ENCODE measurements around the gene MCM9. TPM values are rescaled to one million over a fixed set of nuclear protein-coding genes. Genes with fewer than 3 reads are reported as not detected.
"Not testable (repeated sequence)": the region's sequence is repeated elsewhere in the genome, so short reads cannot be mapped to it uniquely, and the experiment has no call there.

MCM9 gene
- total and polyA plus RNA-seq, 2 experiments from 2014 or later: 11.1 to 13.5 TPM

DNA sequence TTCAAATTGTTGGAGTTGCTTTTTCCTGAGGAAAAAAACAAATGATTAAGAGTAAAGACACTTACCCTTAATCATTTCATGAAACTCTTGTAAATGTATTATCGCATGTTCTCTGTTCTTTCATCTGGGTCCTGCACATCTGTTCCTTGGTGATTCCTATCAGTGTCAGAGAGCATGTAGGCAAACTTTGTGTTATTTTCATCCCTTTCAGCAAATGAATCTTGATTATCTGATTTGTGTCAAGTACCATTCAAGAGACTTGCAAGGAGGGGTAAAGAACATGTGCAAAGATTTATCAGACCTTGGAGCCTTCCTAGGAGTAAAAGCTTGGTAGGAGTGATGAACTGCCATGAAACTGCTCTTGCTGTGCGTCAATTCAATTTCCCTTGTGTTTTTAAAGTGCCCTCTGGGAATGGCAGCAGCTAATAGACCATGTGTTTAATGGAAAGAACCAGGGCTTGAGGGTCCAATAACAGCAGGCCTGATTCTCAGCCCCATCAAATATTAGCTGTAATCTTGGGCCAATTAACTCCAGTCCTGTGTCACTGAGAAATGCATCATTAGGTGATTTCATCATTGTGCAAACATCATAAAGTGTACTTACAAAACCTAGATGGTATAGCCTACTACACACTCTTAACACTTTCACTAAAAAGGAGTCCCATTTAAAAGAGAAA, 164.7 kb downstream of the MCM9 start:
- WGBS (ENCODE audit: low lambda C conversion rate, missing lambda C conversion rate): 75% methylated on average over 2 of the region's 2 CpGs
- H3K9me2 ChIP-seq (replicated peaks; ENCODE audit: insufficient read depth): no peaks in the 10 kb centered on the region
- H2AFZ ChIP-seq: no peak overlapping the region
- no peaks in the 10 kb centered on the region for H3K79me2 ChIP-seq
- no peak for DNase-seq (ENCODE audit: low spot score)
- H3K27ac ChIP-seq: no peak overlapping the region
- H3K27me3 ChIP-seq: no peaks in the 10 kb centered on the region
- no peaks in the 10 kb centered on the region for H3K4me1 ChIP-seq (ENCODE audit: insufficient read depth)
- no peak for TF ChIP-seq EZH2 (IDR thresholded peaks at IDR 0.05; ENCODE audit: borderline replicate concordance)
- no peak for TF ChIP-seq EZH2phosphoT487 (IDR thresholded peaks at IDR 0.05; ENCODE audit: low read depth, severe bottlenecking, unreplicated experiment)
- TF ChIP-seq CTCF (IDR thresholded peaks at IDR 0.05; ENCODE audit: poor library complexity): no peak
- no peaks in the 10 kb centered on the region for H3K36me3 ChIP-seq (replicated peaks; ENCODE audit: insufficient read depth, low read depth)
- no peak overlapping the region for H3K4me2 ChIP-seq
- H3K4me3 ChIP-seq: no peak overlapping the region
- H4K20me1 ChIP-seq (ENCODE audit: insufficient read depth, poor library complexity, severe bottlenecking): no peaks in the 10 kb centered on the region
- no peaks in the 10 kb centered on the region for H3K9me3 ChIP-seq (ENCODE audit: low read depth)

GRCh38 chr6:118768904-118769325, 166.0 kb downstream of the MCM9 start:
- no peak overlapping the region for H3K4me2 ChIP-seq
- H3K4me3 ChIP-seq: no peak overlapping the region
- 62% methylated on average over 3 of the region's 3 CpGs for WGBS (ENCODE audit: low lambda C conversion rate, missing lambda C conversion rate)
- H3K4me1 ChIP-seq (ENCODE audit: insufficient read depth): no peaks in the 10 kb centered on the region
- no peaks in the 10 kb centered on the region for H4K20me1 ChIP-seq (ENCODE audit: insufficient read depth, poor library complexity, severe bottlenecking)
- H3K79me2 ChIP-seq: no peaks in the 10 kb centered on the region
- no peaks in the 10 kb centered on the region for H3K9me2 ChIP-seq (replicated peaks; ENCODE audit: insufficient read depth)
- no peaks in the 10 kb centered on the region for H3K9me3 ChIP-seq (ENCODE audit: low read depth)
- no peaks in the 10 kb centered on the region for H3K36me3 ChIP-seq (replicated peaks; ENCODE audit: insufficient read depth, low read depth)
- H2AFZ ChIP-seq: no peak overlapping the region
- DNase-seq (ENCODE audit: low spot score): no peak
- TF ChIP-seq EZH2phosphoT487 (IDR thresholded peaks at IDR 0.05; ENCODE audit: low read depth, severe bottlenecking, unreplicated experiment) (no peak), EZH2 (IDR thresholded peaks at IDR 0.05; ENCODE audit: borderline replicate concordance) (no peak), CTCF (IDR thresholded peaks at IDR 0.05; ENCODE audit: poor library complexity) (no peak)
- H3K27ac ChIP-seq: no peak overlapping the region
- no peaks in the 10 kb centered on the region for H3K27me3 ChIP-seq

DNA sequence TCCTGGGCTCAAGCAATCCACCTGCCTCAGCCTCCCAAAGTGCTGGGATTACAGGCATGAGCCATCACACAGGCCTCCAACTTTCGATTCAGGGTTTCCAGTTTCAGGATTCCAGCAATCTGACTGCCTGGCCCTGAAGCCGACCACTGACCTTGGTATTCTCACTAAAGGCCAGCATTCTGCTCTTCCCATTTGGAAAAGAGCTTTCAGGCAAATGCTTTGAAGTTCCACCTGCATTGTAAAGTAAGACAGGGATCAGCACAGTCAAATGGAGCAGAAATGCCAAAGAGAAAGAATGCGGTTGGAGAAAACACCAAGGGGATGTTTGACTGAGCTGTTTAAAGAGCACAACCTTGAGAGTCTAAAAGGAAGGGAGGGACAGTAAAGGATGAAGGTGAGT, 166.5 kb downstream of the MCM9 start:
- no peaks in the 10 kb centered on the region for H3K27me3 ChIP-seq
- WGBS (ENCODE audit: low lambda C conversion rate, missing lambda C conversion rate): 61% methylated on average over 3 of the region's 3 CpGs
- no peaks in the 10 kb centered on the region for H3K9me2 ChIP-seq (replicated peaks; ENCODE audit: insufficient read depth)
- no peak overlapping the region for H3K4me3 ChIP-seq
- TF ChIP-seq EZH2 (IDR thresholded peaks at IDR 0.05; ENCODE audit: borderline replicate concordance): no peak
- DNase-seq (ENCODE audit: low spot score): no peak
- no peak overlapping the region for H3K27ac ChIP-seq
- H3K9me3 ChIP-seq (ENCODE audit: low read depth): no peaks in the 10 kb centered on the region
- H2AFZ ChIP-seq: no peak overlapping the region
- no peaks in the 10 kb centered on the region for H4K20me1 ChIP-seq (ENCODE audit: insufficient read depth, poor library complexity, severe bottlenecking)
- H3K4me1 ChIP-seq (ENCODE audit: insufficient read depth): no peaks in the 10 kb centered on the region
- H3K79me2 ChIP-seq: no peaks in the 10 kb centered on the region
- no peak overlapping the region for H3K4me2 ChIP-seq
- no peaks in the 10 kb centered on the region for H3K36me3 ChIP-seq (replicated peaks; ENCODE audit: insufficient read depth, low read depth)

DNA sequence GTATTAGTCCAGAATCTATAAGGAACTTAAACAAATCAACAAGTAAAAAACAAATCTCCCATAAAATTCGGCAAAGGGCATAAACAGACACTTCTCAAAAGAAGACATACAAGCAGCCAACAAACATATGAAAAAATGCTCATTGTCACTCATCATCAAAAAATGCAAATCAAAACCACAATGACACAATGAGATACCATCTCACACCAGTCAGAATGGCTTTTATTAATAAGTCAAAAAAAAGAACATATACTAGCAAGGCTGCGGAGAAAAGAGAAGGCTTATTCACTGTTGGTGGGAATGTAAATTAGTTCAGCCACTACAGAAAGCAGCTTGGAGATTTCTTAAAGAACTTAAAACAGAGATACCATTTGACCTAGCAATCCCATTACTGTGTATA, 169.6 kb downstream of the MCM9 start:
- not testable (repeated sequence) for H3K9me2 ChIP-seq (replicated peaks; ENCODE audit: insufficient read depth); DNase-seq (ENCODE audit: low spot score); H3K27ac ChIP-seq; H3K36me3 ChIP-seq (replicated peaks; ENCODE audit: insufficient read depth, low read depth); H2AFZ ChIP-seq; H3K27me3 ChIP-seq; H3K4me3 ChIP-seq; H4K20me1 ChIP-seq (ENCODE audit: insufficient read depth, poor library complexity, severe bottlenecking); H3K4me1 ChIP-seq (ENCODE audit: insufficient read depth); H3K4me2 ChIP-seq; H3K9me3 ChIP-seq (ENCODE audit: low read depth); H3K79me2 ChIP-seq
- WGBS (ENCODE audit: low lambda C conversion rate, missing lambda C conversion rate): 94% methylated on average over 2 of the region's 2 CpGs
